ENCODE data around the gene RCHY1.
"Not testable (repeated sequence)": the region's sequence is repeated elsewhere in the genome, so short reads cannot be mapped to it uniquely, and the experiment has no call there.

RCHY1 gene

GRCh38 chr4:75514949-75515612, 878 bp upstream of the RCHY1 start:
- no peak for DNase-seq

- no peak for DNase-seq
Observed at GRCh38 chr4:75513526-75514130, 575 bp downstream of the RCHY1 start.

- DNase-seq, result no peak
Observed at GRCh38 chr4:75512386-75513211, 1.6 kb downstream of the RCHY1 start.

GRCh38 chr4:75511841-75512240, 2.4 kb downstream of the RCHY1 start:
- DNase-seq, result no peak

GRCh38 chr4:75509592-75509991, 4.6 kb downstream of the RCHY1 start:
- DNase-seq, result not testable (repeated sequence)

GRCh38 chr4:75505630-75506029, 8.6 kb downstream of the RCHY1 start:
- DNase-seq, result no peak

GRCh38 chr4:75502671-75503070, 11.5 kb downstream of the RCHY1 start:
- no peak for DNase-seq

GRCh38 chr4:75499900-75500299, 14.3 kb downstream of the RCHY1 start:
- no peak for DNase-seq

GRCh38 chr4:75498041-75498440, 16.2 kb downstream of the RCHY1 start:
- no peak for DNase-seq

- no peak for DNase-seq
Observed at GRCh38 chr4:75497133-75497532, 17.1 kb downstream of the RCHY1 start.

- DNase-seq, result no peak
Observed at GRCh38 chr4:75496406-75496805, 17.8 kb downstream of the RCHY1 start.

- no peak for DNase-seq
Observed at GRCh38 chr4:75495476-75495875, 18.7 kb downstream of the RCHY1 start.

GRCh38 chr4:75494563-75494962, 19.6 kb downstream of the RCHY1 start:
- DNase-seq, result no peak

GRCh38 chr4:75490155-75490554, 24.0 kb downstream of the RCHY1 start:
- DNase-seq, result no peak

GRCh38 chr4:75484190-75484589, 30.0 kb downstream of the RCHY1 start:
- no peak for DNase-seq

GRCh38 chr4:75477201-75477600, 37.0 kb downstream of the RCHY1 start:
- no peak for DNase-seq

GRCh38 chr4:75470738-75471137, 43.5 kb downstream of the RCHY1 start:
- DNase-seq, result no peak

- DNase-seq, result no peak
Observed at GRCh38 chr4:75469896-75470295, 44.3 kb downstream of the RCHY1 start.

GRCh38 chr4:75457365-75457764, 56.8 kb downstream of the RCHY1 start:
- DNase-seq, result no peak

GRCh38 chr4:75434105-75434504, 80.1 kb downstream of the RCHY1 start:
- DNase-seq, result no peak

- no peak for DNase-seq
Observed at GRCh38 chr4:75432683-75433082, 81.5 kb downstream of the RCHY1 start.

GRCh38 chr4:75429208-75429607, 85.0 kb downstream of the RCHY1 start:
- no peak for DNase-seq

All from NCI-H1092 (cell line).